Measurements from ENCODE around the gene ZNF598.

DNA sequence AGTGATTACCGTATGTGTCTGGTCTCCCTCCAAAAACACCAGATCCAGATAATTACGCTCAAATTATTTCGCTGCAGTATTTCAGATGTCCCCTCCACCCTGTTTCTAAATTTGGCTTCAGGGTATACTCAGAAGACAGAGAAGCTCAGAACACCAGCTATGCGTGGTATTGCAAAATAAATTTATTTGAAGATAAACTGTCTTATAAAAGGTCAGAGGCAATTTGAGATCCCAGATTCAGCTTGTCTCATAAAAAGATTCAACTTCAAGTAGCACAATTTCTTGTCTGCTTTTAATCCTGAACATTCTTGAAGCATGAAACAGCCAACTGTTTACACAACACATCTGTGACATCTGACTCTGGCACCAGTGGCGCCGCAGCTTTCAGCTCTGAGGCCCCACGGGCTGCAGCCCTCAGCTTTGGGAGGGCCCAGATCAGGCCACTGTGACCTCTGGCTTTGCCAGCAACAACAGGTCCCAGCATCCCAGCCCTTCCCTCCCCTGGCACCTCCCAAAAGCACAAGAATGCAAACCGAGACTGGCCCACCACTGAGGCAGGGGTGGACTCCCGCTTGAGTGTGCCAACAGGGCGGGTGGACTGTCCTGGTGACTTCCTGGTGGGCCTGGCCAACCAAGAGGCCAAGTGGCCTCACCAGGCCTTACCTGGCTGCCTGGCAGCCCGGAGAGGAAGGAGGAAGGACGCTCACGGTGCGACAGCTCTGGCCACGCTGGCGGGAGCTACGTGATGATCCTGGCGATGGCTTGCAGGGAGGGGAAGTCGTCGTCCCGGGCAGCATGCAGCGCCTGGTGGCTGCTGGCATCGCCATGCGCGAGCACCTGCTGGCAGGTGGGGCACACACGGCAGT lies 11.9 kb downstream of the ZNF598 start:
- no peak for TF ChIP-seq POLR2A (IDR thresholded peaks at IDR 0.05)
- TF ChIP-seq, protein P1, sequence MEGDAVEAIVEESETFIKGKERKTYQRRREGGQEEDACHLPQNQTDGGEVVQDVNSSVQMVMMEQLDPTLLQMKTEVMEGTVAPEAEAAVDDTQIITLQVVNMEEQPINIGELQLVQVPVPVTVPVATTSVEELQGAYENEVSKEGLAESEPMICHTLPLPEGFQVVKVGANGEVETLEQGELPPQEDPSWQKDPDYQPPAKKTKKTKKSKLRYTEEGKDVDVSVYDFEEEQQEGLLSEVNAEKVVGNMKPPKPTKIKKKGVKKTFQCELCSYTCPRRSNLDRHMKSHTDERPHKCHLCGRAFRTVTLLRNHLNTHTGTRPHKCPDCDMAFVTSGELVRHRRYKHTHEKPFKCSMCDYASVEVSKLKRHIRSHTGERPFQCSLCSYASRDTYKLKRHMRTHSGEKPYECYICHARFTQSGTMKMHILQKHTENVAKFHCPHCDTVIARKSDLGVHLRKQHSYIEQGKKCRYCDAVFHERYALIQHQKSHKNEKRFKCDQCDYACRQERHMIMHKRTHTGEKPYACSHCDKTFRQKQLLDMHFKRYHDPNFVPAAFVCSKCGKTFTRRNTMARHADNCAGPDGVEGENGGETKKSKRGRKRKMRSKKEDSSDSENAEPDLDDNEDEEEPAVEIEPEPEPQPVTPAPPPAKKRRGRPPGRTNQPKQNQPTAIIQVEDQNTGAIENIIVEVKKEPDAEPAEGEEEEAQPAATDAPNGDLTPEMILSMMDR (IDR thresholded peaks at IDR 0.05), result no peak

Measured in testis (tissue), 2 donors.